ENCODE data around the gene TRIM72.
"Not testable (repeated sequence)": the region's sequence is repeated elsewhere in the genome, so short reads cannot be mapped to it uniquely, and the experiment has no call there.

TRIM72 gene

DNA sequence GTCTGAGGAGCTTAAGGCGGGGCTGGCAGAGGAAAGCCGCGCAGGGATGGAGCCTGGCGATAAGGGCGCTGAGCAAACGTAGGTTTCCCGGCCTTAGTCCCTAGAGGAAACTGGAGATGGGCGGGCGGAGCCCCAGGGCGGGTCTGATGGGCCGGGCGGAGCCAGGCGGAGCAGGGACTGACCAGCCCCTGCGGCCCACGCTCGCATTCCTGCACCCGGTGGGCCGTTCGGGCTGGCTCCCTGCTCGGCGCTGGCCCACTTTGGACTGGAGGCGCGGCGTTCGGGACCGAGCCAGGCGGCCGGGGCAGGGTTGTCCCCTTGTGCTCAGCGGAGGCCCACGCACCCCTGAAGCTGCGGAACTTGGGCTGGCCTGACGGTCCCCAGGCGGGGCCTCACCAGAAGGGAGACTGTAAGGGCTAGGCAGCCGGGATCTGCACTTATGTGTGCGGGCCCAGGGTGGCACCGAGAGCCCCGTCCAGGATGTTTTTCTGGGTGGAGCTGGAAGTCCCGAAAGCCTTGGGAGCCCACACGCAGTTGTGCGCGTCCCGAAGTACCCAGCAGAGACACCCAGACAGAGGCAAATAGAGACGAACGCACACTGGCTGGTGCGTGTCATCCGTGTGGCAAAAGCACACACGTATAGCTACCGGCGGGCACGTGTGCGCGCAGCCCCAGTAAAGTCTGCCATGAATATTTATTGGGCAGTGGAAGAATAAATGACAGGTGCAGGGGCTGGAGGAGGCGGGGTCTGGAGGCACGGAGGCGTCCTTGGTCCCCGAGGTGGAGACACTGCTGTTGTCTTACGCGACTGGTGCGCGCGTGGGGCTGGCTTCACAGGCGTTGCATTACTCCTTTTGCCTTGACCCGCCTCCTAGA lies 1.6 kb downstream of the TRIM72 start:
- peak; percentile 70 for DNase-seq

DNA sequence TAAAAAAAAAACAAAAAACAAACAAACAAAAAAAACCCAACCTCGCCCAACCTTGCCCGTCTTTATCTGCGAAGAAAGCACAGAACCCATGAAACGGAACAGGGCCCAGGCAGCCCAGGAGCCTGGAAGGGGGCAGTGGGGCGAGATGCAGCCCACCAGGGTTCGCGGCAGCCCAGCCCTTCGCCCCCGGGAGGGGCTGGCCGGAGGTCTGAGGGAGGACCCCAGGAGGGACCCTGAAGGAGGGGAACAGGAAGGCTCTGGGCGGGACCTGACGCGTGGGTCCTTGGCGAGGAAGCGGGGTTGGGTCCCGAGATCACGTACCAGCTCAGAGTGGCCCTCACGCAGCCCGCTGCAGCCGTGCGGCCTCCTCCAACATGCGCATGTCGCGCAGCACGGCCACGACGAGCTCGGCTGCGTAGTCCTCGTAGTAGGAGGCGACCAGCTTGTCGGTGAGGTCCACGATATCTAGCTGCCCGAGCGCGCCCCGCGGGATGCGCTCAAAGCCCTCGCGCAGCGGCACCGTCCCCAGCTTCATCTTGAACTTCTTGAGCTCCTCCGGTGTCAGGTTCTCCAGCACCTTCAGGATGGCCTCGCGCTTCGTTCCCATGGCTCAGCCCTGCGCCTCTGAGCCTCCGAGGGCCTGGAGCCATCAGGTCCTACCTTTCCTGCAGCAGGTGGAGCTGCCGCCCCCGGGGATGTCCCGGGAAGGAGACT lies 2.7 kb downstream of the TRIM72 start, which contains the start of gene PYDC1:
PYDC1 (minus strand) TSS at position 714 of the 714 bp plus-strand sequence; CDS start at position 607, 107 bp downstream.
- no peak for DNase-seq

DNA sequence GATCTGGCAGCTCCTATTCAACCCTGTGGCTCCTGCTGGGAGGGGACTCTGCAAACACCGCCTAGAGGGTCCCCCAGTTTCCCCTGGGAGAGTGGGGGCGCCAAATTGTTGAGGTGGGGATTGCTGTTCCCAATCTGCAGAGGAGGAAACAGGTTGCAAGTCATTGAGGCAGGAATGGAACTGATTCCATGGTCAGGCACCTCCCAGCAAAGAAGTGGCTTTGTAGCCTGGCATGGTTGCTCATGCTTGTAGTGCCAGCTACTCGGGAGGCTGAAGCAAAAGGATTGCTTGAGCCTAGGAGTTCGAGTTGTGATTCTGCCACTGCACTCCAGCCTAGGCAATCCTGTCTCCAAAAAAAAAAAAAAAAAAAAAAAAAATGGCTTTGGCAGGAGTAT lies 3.2 kb downstream of the TRIM72 start:
- no peak for DNase-seq

DNA sequence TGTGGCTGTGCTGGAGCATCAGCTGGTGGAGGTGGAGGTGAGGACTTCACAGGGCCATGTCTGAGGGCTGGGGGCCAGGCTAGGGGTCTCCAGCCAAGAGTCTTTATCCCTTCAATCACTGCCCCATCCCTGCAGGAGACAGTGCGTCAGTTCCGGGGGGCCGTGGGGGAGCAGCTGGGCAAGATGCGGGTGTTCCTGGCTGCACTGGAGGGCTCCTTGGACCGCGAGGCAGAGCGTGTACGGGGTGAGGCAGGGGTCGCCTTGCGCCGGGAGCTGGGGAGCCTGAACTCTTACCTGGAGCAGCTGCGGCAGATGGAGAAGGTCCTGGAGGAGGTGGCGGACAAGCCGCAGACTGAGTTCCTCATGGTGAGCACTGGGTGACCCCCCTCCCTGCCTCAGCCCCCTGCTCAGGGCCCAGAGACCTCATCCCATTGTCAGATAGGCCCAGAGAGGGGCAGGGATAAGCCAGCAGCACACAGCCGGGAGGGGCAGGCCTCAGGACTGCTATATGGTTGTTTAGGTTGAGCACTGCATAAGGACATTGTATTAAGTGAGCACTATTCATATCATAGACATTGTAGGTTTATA lies 5.3 kb downstream of the TRIM72 start:
- DNase-seq = no peak

DNA sequence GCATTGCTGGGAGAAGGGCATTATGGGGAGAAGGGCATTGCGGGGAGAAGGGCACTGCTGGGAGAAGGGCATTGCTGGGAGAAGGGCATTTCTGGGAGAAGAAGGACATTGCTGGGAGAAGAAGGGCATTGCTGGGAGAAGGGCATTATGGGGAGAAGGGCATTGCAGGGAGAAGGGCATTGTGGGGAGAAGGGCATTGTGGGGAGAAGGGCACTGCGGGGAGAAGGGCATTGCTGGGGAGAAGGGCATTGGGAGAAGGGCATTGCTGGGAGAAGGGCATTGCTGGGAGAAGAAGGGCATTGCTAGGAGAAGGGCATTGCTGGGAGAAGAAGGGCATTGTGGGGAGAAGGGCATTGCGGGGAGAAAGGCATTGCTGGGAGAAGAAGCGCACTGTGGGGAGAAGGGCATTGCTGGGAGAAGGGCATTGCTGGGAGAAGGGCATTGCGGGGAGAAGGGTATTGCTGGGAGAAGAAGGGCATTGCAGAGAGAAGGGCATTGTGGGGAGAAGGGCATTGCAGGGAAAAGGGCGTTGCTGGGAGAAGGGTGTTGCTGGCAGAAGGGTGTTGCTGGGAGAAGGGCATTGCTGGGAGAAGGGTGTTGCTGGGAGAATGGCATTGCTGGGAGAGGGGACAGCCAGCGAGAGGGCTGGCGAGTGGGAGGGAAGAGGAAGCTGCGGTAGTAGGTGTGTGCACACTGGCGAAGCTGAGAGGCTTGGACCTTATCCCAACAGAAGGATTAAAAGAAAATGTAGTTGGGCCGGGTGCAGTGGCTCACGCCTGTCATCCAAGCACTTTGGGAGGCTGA lies 7.6 kb downstream of the TRIM72 start:
- DNase-seq = no peak

DNA sequence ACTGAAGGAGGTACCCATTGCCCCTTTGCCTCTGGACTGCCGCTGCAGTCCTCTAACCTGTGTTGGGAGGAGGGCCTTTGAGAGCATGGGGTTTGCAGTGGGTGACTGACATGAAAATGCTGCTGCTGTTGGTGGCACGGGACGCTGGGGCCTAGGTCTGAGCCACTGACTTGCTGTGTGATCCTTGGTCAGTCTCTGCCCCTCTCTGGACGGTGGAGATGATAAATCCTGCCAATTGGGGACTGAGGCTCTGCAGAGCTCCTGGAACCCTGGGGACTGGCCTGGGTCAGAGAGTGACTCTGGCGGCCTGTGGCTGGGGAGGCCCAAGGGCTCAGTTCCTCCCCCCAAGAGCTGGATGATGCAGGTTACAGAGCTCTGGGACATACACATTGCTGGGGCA lies 9.1 kb downstream of the TRIM72 start:
- DNase-seq = no peak

DNA sequence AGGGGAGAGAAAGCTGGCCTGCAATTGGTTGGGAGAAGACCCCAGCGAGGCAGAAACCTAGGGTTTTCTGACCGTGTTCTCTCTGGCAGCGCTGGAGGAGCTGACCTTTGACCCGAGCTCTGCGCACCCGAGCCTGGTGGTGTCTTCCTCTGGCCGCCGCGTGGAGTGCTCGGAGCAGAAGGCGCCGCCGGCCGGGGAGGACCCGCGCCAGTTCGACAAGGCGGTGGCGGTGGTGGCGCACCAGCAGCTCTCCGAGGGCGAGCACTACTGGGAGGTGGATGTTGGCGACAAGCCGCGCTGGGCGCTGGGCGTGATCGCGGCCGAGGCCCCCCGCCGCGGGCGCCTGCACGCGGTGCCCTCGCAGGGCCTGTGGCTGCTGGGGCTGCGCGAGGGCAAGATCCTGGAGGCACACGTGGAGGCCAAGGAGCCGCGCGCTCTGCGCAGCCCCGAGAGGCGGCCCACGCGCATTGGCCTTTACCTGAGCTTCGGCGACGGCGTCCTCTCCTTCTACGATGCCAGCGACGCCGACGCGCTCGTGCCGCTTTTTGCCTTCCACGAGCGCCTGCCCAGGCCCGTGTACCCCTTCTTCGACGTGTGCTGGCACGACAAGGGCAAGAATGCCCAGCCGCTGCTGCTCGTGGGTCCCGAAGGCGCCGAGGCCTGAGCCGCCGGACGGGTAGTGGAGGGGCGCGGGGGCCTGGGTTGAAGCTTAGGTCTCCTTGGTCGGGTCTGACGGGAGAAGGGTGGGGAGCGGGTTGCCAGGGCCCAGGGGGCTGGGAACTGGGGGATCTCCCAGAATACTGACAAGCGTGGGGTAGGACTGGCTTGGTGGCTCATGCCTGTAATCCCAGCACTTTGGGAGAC lies 10.4 kb downstream of the TRIM72 start:
- no peak for DNase-seq

DNA sequence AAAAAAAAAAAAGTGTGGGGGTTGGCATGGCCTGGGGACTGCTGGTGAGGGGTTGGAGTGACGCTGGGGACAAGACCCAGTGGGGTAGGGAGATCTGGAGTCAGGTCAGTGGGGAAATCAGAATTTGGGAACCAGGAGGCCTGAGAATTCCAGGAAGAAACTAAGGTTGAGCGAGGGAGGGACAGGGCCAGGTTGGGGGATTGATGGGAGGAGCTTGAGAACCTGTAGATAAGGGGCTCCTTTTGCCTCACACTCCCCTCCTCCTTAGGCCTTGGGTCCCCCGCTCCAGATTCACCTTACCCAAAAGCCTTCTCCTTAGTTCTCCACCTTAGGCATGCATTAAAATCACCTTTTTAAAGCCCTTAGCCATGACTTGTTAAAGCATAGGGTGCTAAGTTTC lies 11.3 kb downstream of the TRIM72 start:
- DNase-seq = no peak

DNA sequence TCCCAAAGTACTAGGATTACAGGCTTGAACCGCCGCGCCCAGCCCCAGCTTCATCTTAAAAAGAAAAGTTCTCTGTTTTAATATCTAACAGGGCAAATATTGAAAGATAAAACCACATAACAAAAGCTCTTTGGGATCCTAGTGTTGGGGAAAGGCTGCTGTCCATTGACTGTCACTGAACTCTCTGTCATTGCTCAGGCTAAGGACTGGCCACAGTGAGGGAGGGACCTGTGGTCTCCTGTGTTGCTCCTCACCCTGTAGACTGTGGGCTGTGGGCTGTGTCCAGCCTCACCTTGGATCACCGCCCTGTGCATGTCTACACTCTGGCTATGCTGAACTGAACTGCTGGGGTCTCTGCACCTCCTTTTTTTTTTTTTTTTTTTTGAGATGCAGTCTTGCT lies 14.3 kb downstream of the TRIM72 start:
- no peak for DNase-seq

DNA sequence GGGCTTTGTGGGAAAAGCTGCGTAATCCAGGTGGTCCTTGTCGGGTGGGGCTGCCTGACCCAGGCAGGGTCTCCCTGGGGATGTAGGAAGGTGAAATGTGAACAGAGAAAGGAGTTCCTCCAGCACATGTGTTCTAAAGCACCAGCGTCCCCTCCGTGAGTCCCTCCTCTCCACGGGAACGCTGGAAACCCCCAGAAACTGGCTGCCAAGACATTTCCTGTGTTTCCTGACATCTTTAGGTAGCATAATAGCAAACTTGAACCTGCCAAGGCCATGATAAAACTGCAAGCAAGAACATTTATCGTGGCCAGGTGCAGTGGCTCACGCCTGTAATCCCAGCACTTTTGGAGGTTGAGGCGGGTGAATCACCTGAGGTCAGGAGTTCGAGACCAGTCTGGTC lies 15.6 kb downstream of the TRIM72 start:
- DNase-seq = no peak

DNA sequence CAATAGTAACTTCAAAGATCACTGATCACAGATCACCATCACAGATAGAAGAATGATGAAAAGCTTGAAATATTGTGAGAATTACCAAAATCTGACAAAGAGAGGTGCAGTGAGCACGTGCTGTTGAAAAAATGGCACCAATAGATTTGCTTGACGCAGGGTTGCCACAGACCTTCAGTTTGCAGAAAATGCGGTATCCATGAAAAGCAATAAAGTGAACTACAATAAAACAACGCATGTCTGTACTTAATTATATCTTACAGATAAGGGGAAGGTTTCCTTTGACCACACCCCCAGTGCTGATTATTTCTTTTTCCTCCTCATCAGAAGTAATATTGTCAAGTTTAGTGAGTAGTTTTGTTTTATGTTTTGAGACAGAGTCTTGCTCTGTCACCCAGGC lies 24.1 kb downstream of the TRIM72 start:
- DNase-seq = no peak

DNA sequence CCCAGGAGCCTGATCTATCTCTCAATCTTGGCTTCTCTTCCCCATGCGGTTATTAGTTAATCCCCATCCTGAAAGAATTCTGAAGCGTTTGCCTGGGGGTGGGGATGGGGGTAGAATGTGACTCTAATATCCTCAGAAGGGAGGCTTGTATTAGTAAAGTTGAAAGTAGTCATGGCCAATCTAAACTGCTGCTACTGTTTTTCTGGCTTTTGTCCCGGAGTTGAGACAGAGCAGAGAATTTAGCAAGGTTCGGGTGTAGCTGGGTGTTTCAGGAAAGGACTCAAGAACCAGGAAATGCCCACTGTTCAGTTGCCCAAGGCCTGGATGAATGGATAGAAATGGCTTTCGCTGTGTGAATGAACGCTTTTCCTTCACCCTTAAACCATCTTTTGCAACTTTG lies 28.3 kb downstream of the TRIM72 start:
- DNase-seq = no peak

DNA sequence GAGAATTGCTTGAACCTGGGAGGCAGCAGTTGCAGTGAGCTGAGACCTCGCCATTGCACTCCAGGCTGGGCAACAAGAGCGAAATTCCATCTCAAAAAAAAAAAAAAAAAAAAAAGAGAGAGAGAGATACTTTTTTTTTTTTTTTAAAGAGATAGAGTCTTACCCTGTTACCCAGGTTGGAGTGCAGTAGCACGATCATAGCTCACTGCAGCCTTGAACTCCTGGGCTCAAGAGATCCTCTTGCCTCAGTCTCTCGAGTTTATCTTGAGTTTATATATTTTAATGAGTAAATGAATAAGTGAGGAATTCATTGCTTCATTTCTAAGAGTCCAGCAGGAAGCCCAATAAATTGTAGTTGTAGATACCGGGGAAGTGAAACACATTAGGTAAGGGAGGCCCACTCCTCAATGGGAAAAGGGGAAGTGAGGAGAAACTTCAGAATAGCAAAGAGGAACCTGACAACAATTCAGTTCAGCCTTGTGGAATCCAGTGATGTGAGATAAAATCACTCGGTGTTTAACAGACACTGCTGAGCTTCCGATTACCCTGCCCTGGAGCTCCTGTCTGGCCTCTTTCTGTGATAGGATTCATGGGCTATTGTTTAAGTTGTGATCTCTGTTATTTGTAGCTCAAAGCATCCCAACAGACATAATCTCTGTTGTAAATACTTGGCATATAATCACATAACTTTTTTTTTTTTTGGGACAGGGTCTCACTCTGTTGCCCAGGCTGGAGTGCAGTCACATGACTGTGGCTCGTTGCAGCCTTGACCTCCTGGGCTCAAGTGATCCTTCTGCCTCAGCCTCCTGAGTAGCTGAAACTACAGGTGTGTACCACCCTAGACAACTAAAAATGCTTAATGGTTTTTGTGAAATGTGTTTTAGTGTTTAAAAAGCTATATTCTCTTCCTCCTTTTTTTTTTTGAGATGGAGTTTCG lies 30.1 kb downstream of the TRIM72 start:
- DNase-seq = no peak

DNA sequence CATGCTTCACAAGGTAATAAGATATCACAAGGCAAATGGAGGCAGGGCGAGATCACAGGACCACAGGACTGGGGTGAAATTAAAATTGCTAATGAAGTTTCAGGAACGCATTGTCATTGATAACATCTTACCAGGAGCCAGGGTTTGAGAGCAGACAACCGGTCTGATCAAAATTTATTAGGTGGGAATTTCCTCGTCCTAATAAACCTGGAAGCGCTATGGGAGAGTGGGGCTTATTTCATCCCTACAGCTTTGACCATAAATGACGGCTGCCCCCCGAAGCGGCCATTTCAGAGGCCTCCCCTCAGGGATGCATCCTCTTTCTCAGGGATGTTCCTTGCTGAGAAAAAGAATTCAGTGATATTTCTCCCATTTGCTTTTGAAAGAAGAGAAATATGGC lies 31.7 kb downstream of the TRIM72 start:
- not testable (repeated sequence) for DNase-seq

DNA sequence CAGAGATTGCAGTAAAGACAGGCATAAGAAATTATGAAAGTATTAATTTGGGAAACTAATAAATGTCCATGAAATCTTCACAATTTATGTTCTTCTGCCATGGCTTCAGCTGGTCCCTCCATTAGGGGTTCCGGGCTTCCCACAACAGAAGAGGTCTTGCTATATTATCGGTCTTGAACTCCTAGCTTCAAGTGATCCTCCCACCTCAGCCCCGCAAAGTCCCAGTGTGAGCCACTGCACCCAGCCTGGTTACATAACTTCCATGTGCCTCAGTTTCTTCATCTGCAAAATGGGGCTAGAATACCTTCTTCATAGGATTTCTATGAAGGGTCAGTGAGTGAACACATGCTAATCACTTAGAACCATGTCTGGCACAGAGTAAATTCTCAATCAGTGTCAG lies 32.4 kb downstream of the TRIM72 start:
- DNase-seq = no peak

DNA sequence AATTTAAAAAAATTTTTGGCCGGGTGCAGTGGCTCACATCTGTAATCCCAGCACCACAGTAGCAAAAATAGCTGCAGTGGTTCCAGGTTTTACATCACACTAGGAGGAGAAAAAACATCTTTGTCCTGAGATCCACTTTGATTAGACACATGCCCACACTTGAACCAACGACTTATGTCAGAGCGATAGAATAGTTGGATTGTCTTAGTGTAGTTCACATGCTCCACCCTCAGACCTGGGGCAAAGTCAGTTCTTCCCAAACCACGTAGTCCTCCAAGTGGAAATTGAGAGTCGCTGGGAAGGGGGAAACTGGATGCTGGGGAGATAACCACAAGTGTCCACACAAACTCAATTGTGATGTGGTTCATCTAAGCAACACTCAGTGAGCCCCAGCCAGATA lies 34.4 kb downstream of the TRIM72 start:
- no peak for DNase-seq

DNA sequence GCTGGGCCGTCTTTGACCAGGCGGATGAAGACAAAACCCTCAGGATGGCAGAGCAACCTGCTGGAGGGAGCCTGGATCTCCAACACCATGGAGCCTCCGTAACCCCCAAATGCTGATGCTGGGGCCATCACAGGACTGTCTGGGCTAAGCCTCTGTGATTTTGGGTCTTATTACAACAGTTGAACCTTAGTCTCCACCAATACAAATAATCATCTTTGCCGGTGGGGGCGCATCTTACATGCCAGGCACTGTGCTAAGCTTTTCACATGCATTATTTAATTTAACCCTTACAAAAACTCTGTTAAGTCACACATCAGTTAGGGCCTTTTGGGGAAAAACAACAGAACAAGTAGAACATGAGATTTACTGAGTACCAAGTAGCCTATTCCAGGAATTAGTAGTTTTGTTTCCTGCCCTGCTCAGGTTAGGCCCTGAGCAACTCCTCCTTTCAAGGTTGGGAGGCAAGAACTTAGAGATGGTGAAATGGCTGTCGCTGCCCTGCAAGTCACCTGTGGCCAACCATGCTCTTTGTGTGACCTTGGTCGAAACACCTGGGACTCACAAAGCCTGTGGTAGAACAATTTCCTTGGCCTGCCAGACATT lies 37.0 kb downstream of the TRIM72 start:
- DNase-seq = no peak

DNA sequence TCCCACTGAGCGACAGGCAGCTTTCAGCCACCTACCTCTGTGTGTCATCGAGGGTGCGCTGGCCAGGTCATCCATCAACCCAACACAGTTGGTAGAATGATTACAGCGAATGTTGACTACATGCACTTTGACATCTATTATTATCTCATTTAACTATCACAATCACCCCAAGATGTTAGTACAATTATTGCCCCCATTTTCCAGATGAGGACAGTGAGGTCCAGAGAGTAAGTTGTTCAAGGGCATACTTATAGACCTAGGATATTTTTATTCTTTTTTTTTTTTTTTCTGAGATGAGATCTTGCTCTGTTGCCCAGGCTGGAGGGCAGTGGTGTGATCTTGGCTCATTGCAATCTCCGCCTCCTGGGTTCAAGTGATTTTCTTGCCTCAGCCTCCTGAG lies 37.5 kb downstream of the TRIM72 start:
- no peak for DNase-seq

DNA sequence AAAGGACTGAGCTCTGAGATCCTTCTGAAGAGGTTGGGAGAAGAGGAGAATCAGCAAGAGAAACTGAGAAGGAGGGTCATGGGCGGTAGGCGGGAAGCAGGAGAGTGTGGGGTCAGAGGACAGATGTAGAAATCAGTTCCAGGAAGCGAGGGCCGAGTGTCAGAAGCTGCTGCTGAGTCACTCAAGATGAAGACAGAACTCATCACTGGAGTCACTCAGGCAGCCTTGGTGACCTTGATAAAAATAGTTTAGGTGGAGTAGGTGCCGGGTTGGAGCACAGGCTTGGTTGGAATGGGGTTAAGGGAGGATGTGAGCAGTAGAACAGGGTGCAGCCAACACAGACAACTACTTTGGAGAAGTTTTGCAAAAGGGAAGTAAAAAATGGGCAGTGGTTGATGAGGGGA lies 39.7 kb downstream of the TRIM72 start:
- DNase-seq = no peak

DNA sequence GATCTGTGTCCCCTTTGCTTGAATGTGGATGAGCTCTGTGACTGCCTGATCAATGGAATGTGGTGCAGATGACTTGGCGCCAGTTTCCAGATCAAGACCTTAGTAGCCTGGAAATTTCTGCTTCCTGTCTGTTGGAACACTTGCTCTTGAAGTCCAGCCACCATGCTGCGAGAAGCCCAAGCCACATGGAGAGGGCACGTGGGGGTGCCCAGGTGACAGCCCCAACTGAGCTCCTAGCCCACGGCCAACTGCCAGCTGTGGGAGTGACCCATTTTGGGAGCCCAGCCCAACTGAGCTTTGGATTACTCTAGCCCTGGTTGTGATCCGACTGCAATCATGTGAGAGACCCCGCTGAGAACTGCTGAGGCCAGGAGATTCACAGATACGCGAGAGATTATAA lies 42.5 kb downstream of the TRIM72 start:
- no peak for DNase-seq

Measured in EL (cell line).